HG03095 (cell line): ENCODE measurements around the gene GGNBP2.
"Not testable (repeated sequence)": the region's sequence is repeated elsewhere in the genome, so short reads cannot be mapped to it uniquely, and the experiment has no call there.

Source experiments
- ATAC-seq: cut with Tn5 transposase; IDR thresholded peaks from one replicate; pipeline ENCODE4 v1.9.1; 2021; ENCODE audit warnings: moderate library complexity; ENCODE audit not compliant: unreplicated experiment

GGNBP2 gene

DNA sequence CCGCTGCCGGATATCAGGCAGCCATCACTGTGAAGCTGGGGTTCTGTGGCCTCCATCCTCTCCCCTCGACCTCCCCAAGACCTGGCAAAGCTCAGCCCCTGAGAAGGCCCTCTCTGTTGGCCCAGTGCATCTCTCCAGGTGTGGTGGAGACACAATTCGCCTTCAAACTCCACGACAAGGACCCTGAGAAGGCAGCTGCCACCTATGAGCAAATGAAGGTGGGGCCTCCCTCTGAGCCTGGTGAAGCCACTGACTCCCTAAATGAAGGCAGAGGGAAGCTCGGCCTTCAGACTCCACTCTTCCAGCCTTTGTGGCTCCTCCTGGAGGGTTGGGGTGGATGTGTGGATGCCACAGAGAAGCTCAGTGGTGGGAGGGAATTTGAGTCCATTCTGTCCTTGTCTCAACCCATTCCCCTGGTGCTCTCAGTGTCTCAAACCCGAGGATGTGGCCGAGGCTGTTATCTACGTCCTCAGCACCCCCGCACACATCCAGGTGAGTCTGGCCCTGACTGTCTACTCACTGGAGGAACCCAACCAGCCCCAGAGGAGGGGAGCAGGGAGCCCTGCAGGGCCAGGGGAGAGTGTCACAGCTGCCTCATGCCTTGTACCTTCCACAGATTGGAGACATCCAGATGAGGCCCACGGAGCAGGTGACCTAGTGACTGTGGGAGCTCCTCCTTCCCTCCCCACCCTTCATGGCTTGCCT is 55.0 kb downstream of the GGNBP2 start:
- ATAC-seq, result no peak

DNA sequence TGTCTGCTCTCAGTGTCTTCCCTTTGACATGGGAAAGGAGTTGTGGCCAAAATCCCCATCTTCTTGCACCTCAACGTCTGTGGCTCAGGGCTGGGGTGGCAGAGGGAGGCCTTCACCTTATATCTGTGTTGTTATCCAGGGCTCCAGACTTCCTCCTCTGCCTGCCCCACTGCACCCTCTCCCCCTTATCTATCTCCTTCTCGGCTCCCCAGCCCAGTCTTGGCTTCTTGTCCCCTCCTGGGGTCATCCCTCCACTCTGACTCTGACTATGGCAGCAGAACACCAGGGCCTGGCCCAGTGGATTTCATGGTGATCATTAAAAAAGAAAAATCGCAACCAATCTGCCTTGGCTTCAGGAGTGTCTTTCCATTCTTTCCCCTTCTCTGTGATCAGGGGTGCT is 55.7 kb downstream of the GGNBP2 start:
- no peak for ATAC-seq

DNA sequence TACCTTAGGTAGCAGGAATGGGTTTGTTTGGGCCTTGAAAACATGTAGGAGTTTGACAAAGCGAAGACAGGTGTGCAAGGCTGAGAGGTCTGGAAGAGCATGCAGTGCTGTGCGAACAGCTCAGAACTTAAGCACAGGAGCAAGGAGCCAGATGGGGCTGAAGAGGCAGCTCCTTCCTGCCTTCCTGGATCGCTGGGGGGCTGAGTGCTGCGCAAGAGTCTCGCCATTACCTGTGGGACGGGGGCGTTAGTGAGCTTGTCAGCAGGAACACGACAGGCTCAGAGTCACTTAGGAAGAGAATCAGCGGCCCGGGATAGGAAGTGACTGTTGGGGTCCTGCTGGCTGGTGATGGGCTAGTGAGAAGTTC is 56.2 kb downstream of the GGNBP2 start:
- ATAC-seq, result no peak

- no peak for ATAC-seq
Observed at GRCh38 chr17:36601303-36602029, 56.7 kb downstream of the GGNBP2 start, which contains the start of gene MRM1. MRM1 (plus strand) TSS chr17:36601583; CDS start chr17:36601811, 228 bp downstream.

GRCh38 chr17:36602030-36602748 is 57.5 kb downstream of the GGNBP2 start:
- ATAC-seq, result no peak

GRCh38 chr17:36602924-36603384 is 58.2 kb downstream of the GGNBP2 start:
- no peak for ATAC-seq

DNA sequence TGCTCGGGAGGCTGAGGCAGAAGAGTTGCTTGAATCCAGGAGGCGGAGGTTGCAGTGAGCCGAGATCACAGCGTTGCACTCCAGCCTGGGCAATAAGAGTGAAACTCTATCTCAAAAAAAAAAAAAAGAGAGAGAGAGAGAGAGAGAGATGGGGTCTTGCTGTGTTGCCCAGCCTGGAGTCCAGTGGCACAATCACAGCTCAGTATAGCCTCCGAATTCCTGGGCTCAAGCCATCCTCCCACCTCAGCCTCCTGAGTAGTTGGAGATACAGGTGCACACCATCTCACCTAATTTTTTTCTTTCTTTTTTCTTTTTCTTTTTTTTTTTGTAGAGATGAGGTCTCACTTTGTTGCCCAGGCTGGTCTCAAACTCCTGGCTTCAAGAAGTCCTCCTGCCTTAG is 60.3 kb downstream of the GGNBP2 start:
- not testable (repeated sequence) for ATAC-seq

GRCh38 chr17:36608280-36608679 is 63.6 kb downstream of the GGNBP2 start:
- no peak for ATAC-seq

DNA sequence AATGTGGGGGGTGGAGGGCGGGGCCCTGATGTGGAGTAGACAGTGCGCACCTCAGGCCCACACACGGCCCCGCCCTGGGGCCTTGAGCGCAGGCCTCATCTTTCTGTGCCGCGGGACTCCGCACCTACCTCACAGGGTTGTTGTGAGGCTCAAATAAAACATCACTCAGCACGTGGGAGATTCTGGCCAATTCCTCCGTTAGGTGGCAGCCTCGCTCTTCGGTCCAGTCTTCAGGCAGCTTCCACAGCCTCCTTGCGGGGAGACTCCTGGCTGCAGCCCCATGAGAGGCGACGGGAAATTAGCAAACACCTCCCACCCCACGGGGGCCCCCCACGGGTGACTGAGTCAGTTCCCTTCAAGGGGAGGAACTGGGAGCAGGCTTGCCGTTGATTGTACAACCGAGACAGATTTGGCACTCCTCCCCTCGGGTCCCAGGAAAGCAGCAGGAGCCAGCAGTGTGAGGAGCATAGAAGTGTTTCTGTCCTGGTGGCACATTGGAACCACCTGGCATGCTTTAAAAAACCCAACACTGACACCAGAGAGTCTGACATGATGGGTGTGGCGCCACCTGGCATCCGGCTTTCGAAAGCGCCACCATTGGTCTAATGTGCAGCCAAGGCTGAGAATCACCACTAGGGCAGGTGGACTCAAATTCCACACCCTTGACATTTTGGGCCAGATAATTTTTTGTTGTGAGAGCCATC is 64.2 kb downstream of the GGNBP2 start:
- no peak for ATAC-seq

DNA sequence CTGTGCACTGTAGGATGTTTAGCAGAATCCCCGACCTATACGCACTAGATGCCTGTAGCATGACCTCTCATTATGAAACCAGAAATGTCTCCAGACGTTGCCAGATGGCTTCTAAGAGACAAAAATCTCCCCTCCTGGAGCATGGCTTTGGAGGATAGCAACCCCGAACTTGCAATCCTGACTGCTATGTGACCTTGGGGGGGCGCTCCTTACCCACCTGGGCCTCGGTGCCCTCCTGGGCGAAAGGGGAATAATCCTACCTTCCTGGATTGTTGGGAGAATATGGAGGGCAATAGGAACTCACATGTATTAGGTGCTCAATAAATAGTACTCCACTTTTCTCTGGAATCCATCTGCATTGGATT is 64.8 kb downstream of the GGNBP2 start:
- ATAC-seq, result no peak

GRCh38 chr17:36610474-36610873 is 65.8 kb downstream of the GGNBP2 start:
- no peak for ATAC-seq

DNA sequence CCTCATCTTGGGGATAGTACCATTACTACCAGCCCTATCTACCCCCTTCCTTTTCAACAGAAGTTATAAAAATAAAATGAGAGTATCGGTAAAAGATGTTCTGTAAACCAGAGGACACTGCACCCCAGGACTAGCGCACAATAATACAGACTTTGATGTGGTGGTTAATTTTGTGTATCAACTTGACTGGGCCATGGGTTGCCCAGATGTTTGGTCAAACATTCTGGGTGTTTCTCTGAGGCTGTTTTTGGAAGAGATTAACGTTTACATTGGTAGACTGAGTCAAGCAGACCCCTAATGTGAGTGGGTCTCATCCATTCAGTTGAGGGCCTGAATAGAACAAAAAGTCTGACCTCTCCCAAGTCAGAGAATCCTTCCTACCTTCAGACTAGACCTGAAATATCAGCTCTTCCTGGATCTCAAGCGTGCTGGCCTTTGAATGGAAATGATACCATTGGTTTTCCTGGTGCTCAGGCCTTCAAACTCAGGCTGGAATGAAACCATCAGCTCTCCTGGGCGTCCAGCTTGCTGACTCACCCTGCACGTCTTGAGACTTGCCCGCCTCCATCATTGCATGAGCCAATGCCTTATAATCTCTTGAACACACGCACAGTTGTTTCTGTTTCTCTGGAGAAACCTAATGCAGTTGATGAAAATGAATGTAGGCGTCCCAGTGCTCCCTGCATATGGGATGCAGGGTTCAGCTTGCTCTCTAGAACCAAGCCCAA is 66.8 kb downstream of the GGNBP2 start:
- ATAC-seq, result no peak

GRCh38 chr17:36612323-36612722 is 67.6 kb downstream of the GGNBP2 start:
- ATAC-seq, result no peak

DNA sequence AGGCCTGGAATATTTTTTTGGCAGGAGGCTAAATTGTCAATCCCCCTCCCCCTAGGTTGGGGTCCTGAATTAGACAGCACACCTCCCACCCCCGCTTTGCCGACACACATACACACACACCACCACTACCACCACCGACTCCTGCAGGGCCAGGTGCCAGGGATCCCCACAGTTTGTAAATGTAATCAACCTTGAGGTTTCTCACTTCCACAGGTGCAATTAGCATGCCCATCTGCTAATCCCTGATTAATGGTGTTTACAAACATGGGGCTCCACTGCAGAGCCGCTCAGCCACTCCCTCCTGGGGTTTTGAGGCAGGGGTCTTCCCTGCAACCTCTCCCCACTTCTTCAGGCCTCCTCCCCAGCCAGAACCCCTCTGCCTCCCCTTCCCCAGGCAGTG is 68.4 kb downstream of the GGNBP2 start:
- no peak for ATAC-seq

GRCh38 chr17:36614081-36614480 is 69.4 kb downstream of the GGNBP2 start:
- no peak for ATAC-seq

DNA sequence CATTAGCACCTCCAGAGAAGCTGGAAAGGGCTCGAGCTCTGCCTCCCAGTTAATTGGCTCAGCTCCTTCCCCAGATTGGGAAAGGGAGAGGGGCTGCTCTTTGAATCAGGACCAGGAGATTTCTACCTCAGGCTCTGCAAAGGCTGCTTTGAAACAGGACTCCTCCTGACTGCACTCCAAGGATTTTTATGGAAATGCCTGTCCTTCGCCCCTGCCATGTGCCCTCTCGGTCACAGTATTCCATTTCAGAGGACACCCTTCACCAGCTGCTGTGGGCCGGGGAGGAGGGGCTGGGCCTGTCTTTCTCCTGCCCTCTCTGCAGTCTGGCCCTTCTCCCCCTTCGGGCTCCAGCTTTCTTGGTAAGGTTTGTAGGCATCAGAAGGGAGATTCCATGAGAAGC is 70.2 kb downstream of the GGNBP2 start:
- ATAC-seq, result no peak

GRCh38 chr17:36616061-36617029 is 71.6 kb downstream of the GGNBP2 start:
- ATAC-seq, result no peak

DNA sequence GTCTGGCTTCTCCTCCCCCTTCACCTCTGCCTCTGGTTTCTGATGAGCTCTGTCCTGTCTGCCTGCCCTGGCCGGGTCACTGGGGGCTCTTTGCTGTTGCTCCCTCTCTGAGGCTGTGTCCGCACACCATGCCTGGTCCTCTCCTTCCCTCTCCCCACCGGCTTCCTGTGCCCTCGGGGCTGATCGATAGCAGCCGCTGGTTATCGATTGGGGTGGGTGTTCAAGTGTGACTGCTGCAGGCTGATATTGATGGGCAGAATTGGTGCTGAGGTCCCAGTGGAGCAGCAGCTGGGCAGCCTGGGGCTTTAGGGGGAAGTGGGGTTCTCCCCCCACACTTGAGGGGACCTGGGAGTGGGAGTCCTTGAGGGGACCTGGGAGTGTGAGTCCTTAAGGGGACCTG is 73.1 kb downstream of the GGNBP2 start:
- ATAC-seq, result no peak

- no peak for ATAC-seq
Observed at GRCh38 chr17:36623281-36623680, 78.6 kb downstream of the GGNBP2 start.
